MCF 10A (cell line): ENCODE measurements around the gene GOSR1. TPM values are rescaled to one million over a fixed set of nuclear protein-coding genes. Genes with fewer than 3 reads are reported as not detected.

Experiments used
- BruUV-seq: library from RNA; stranded (reverse); fragments of 400-500 nt; replicated peaks from 2 replicates; lab custom pipeline; 2021; lab: Mats Ljungman, UMichigan
- CTCF ChIA-PET: fragments of 300-600 bp; sonication (Branson Sonifier 250); formaldehyde crosslinking; extraction: SDS; loops from one replicate; lab custom pipeline; 2021; ENCODE audit warnings: antibody characterized with exemption, inconsistent platforms; lab: Yijun Ruan, JAX
- POLR2A ChIA-PET: fragments of 300-600, 350-650 bp; sonication (Branson Sonifier 250); formaldehyde crosslinking; extraction: SDS; loops from one replicate; lab custom pipeline; 2020; ENCODE audit warnings: antibody characterized with exemption, inconsistent platforms; lab: Yijun Ruan, JAX
- DNase-seq: peaks from one replicate; pipeline ENCODE4 v3.0.0-alpha.2; 2018; ENCODE audit not compliant: unreplicated experiment
- H3K27ac Mint-ChIP-seq: one replicate; pipeline ENCODE4 v1.8.0; 2022; ENCODE audit warnings: mild to moderate bottlenecking, low read depth, mixed read lengths; ENCODE audit not compliant: unreplicated experiment
- H3K27me3 Mint-ChIP-seq: one replicate; pipeline ENCODE4 v1.8.0; 2022; ENCODE audit warnings: mixed read lengths; ENCODE audit not compliant: insufficient read depth, unreplicated experiment
- H3K36me3 Mint-ChIP-seq: one replicate; pipeline ENCODE4 v1.8.0; 2022; ENCODE audit warnings: mild to moderate bottlenecking, moderate library complexity, mixed read lengths; ENCODE audit not compliant: insufficient read depth, unreplicated experiment
- H3K4me1 Mint-ChIP-seq: one replicate; pipeline ENCODE4 v1.8.0; 2022; ENCODE audit warnings: mixed read lengths; ENCODE audit not compliant: insufficient read depth, unreplicated experiment
- H3K4me3 Mint-ChIP-seq: one replicate; pipeline ENCODE4 v1.8.0; 2022; ENCODE audit warnings: mild to moderate bottlenecking, moderate library complexity, mixed read lengths; ENCODE audit not compliant: unreplicated experiment
- H3K9me3 Mint-ChIP-seq: one replicate; pipeline ENCODE4 v1.8.0; 2022; ENCODE audit warnings: mixed read lengths; ENCODE audit not compliant: unreplicated experiment
- intact Hi-C: fragments of 100-400 bp; cut with micrococcal nuclease; formaldehyde crosslinking; loops from 2 replicates; pipeline ENCODE4 v1.14.1; 2022
- total RNA-seq: library from RNA; stranded (reverse); gene quantifications from 2 replicates; pipeline ENCODE4 v1.2.3, GENCODE V29; 2022
- TF ChIP-seq, protein P1 (sequence below): fragments of 200-600 bp; IDR thresholded peaks from one replicate; pipeline ENCODE4 v1.8.0; 2022; ENCODE audit warnings: antibody characterized with exemption, mild to moderate bottlenecking; ENCODE audit not compliant: unreplicated experiment

Gene GOSR1
- total RNA-seq, 1 experiment from 2014 or later, result 57.6 TPM

- DNase-seq, result no peak
- ChIA-PET POLR2A (interaction anchor here (1.0 to 1.1 kb wide), 2 partner anchors 18 to 36 kb away, joined by 3 to 4 read pairs; partner anchors contain the start of gene GOSR1), CTCF (no interaction called here)
- TF ChIP-seq, protein P1, sequence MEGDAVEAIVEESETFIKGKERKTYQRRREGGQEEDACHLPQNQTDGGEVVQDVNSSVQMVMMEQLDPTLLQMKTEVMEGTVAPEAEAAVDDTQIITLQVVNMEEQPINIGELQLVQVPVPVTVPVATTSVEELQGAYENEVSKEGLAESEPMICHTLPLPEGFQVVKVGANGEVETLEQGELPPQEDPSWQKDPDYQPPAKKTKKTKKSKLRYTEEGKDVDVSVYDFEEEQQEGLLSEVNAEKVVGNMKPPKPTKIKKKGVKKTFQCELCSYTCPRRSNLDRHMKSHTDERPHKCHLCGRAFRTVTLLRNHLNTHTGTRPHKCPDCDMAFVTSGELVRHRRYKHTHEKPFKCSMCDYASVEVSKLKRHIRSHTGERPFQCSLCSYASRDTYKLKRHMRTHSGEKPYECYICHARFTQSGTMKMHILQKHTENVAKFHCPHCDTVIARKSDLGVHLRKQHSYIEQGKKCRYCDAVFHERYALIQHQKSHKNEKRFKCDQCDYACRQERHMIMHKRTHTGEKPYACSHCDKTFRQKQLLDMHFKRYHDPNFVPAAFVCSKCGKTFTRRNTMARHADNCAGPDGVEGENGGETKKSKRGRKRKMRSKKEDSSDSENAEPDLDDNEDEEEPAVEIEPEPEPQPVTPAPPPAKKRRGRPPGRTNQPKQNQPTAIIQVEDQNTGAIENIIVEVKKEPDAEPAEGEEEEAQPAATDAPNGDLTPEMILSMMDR, result no peak
- BruUV-seq, result no TSS peak
- no peak overlapping the region for H3K27ac Mint-ChIP-seq
- peaks cover 60% of the 10 kb centered on the region for H3K36me3 Mint-ChIP-seq
- no peaks in the 10 kb centered on the region for H3K4me1 Mint-ChIP-seq
- no peaks in the 10 kb centered on the region for H3K27me3 Mint-ChIP-seq
- no peak overlapping the region for H3K4me3 Mint-ChIP-seq
- intact Hi-C loops, result no loop called here
- H3K9me3 Mint-ChIP-seq, result no peaks in the 10 kb centered on the region
These were observed 36.1 kb downstream of the GOSR1 start for GRCh38 chr17:30513346-30513745.

DNA sequence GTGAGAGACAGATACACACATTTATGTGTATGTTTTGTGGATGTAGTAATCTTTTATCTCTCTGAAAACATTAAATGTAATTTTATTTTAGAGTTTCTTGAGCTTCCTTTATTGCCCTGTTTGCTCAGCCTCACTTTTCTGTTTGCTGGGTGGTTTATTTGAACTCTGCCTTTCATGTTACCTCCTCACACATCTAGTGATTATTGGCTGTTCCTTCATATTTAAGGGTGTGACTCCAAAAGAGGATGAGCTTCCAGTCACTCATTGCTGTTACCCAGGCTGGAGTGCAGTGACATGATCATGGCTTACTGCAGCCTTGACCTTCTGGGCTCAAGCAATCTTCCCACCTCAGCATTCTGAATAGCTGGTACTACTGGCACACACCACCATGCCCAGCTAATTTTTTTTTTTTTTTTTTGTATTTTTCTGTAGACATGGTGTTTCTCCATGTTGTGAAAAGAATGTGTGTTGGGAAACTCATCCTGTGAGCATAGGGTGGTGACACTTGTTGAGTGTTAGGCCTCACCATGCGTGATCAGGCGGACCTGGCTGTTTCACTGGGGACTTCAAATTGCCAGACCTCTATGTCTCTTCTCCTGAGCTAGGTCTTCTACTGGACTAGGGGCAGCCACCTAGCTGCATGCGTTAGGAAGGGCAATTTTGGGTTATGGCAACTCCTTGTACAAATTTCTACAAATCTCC lies 37.8 kb downstream of the GOSR1 start:
- Mint-ChIP-seq H3K36me3 (peaks cover 65% of the 10 kb centered on the region), H3K4me1 (peaks cover 5% of the 10 kb centered on the region), H3K27ac (peak overlapping the region; percentile 7), H3K27me3 (no peaks in the 10 kb centered on the region), H3K4me3 (no peak overlapping the region), H3K9me3 (no peaks in the 10 kb centered on the region)
- intact Hi-C loops, result no loop called here
- DNase-seq, result no peak
- TF ChIP-seq, protein P1, result no peak
- ChIA-PET POLR2A (interaction anchor here (0.7 kb wide), 1 partner anchor 28 kb away, joined by 3 read pairs; no protein-coding TSS in a partner anchor), CTCF (interaction anchor here (0.8 to 1.0 kb wide), 3 partner anchors 9 to 305 kb away, joined by 3 to 4 read pairs (median 3); no protein-coding TSS in a partner anchor)
- BruUV-seq, result no TSS peak

DNA sequence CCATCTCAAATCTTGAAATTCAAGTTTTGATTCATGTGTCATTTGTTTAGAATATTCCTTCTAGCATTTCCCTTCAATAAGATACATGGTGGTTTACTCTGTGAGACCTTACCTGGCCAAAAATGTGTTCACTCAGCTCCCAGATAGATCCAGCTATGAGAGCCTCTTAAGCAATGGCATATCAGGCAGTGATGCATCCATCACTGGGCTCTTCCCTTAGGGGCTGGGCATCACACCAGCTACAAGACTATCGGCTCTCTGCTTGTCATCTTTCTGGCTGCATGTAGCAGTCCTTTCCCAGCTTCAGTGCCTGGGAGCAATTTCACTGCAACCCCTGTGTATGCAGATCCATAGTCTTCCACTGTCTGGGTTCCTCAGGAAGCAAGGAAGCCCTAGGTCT lies 40.6 kb downstream of the GOSR1 start:
- no peak for DNase-seq
- intact Hi-C loops, result no loop called here
- BruUV-seq, result no TSS peak
- Mint-ChIP-seq H3K27ac (no peak overlapping the region), H3K9me3 (no peaks in the 10 kb centered on the region), H3K4me3 (no peak overlapping the region), H3K27me3 (no peaks in the 10 kb centered on the region), H3K4me1 (peaks cover 6% of the 10 kb centered on the region), H3K36me3 (peaks cover 77% of the 10 kb centered on the region)
- TF ChIP-seq, protein P1, result no peak
- CTCF ChIA-PET, result interaction anchor here (1.9 kb wide), 1 partner anchor 40 kb away, joined by 6 read pairs; the partner anchor contains the start of gene GOSR1
- POLR2A ChIA-PET, result interaction anchor here (0.6 to 1.4 kb wide), 2 partner anchors 10 to 83 kb away, joined by 3 to 4 read pairs; no protein-coding TSS in a partner anchor

DNA sequence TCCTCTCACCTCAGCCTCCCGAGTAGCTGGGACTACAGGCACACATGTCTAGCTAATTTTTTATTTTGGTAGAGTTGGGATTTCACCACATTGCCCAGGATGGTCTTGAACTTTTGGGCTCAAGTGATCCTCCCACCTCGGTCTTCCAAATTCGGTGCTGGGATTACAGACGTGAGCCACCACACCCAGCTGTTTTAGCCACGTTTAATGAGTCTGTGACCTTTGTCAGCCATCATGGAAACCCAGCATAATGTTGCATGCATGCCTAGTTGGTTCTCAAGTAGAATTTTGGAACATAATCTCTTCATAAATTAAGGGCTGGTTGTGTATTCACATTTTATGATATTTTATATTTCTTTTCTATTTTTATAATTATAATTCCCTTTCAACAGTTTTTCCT lies 42.0 kb downstream of the GOSR1 start:
- Mint-ChIP-seq H3K4me1 (peaks cover 6% of the 10 kb centered on the region), H3K36me3 (peaks cover 78% of the 10 kb centered on the region), H3K4me3 (no peak overlapping the region), H3K27me3 (no peaks in the 10 kb centered on the region), H3K27ac (no peak overlapping the region), H3K9me3 (no peaks in the 10 kb centered on the region)
- no TSS peak for BruUV-seq
- TF ChIP-seq, protein P1, result no peak
- POLR2A ChIA-PET, result interaction anchor here (0.5 to 2.4 kb wide), 2 partner anchors 9 to 265 kb away, joined by 4 to 9 read pairs; no protein-coding TSS in a partner anchor
- DNase-seq, result no peak
- intact Hi-C loops, result no loop called here
- CTCF ChIA-PET, result interaction anchor here (0.6 to 1.9 kb wide), 2 partner anchors 21 to 42 kb away, joined by 5 to 6 read pairs; partner anchors contain the start of gene GOSR1
